K562 (cell line): ENCODE results near the gene RPUSD1. TPM values are rescaled to one million over a fixed set of nuclear protein-coding genes. Genes with fewer than 3 reads are reported as not detected.

Experiments
- ATAC-seq: fragments of 200-7000 bp; cut with Tn5 transposase; 3 replicates; pipeline ENCODE4 v1.9.1; 2020; ENCODE audit warnings: moderate library complexity
- BruUV-seq: library from RNA; stranded (reverse); fragments of 400-500 nt; replicated peaks from 2 replicates; lab custom pipeline; 2021; lab: Mats Ljungman, UMichigan
- CTCF ChIA-PET: fragments of 300-600 bp; formaldehyde crosslinking; extraction: SDS; loops from one replicate; lab custom pipeline; 2021; ENCODE audit warnings: low intra/inter-chr PET ratio; lab: Yijun Ruan, JAX
- POLR2A ChIA-PET: fragments of 300-600, 350-650 bp; sonication (Branson Sonifier 250); formaldehyde crosslinking; extraction: SDS; loops from one replicate; lab custom pipeline; 2021; ENCODE audit warnings: antibody characterized with exemption, inconsistent platforms; lab: Yijun Ruan, JAX
- DNase-seq, 4 experiments: peaks; one replicate each; pipeline versions ENCODE4 v3.0.0 to v3.0.0-alpha.2; 2011 to 2018; ENCODE audit warnings: low spot score in 3 of 4, mixed read lengths in 3 of 4; ENCODE audit errors: extremely low read depth in 1 of 4
- FAIRE-seq: peaks from 2 replicates; lab custom pipeline; 2011; peaks lifted over from hg19 to GRCh38; lab: Jason Lieb, UNC
- H2AFZ ChIP-seq: 2 replicates; pipeline ENCODE4 v1.6.0; 2011; ENCODE audit warnings: low read depth, low read length, control low read depth, inconsistent platforms
- H3K27ac ChIP-seq: fragments of 200-600 bp; 3 replicates; pipeline ENCODE4 v1.8.0; 2011; ENCODE audit warnings: low read depth, mild to moderate bottlenecking, control low read depth, inconsistent platforms, low read length, moderate library complexity, mixed read lengths; ENCODE audit errors: extremely low read depth
- H3K27me3 ChIP-seq, 2 experiments: fragments of 300-600 bp in 1 of 2; 2 replicates in 1 of 2; 3 replicates in 1 of 2; pipeline versions ENCODE4 v1.6.0 to v1.8.0; 2011; ENCODE audit warnings: inconsistent platforms in 2 of 2, low read length in 2 of 2, mild to moderate bottlenecking in 1 of 2, mixed read lengths in 1 of 2, moderate library complexity in 1 of 2; ENCODE audit not compliant: control insufficient read depth in 2 of 2, insufficient read depth in 2 of 2
- H3K36me3 ChIP-seq: fragments of 300-600 bp; 3 replicates; pipeline ENCODE4 v1.8.0; 2011; ENCODE audit warnings: mild to moderate bottlenecking, low read length, inconsistent platforms; ENCODE audit not compliant: control insufficient read depth, insufficient read depth
- H3K4me1 ChIP-seq, 2 experiments: fragments of 200-600 bp in 1 of 2; replicated peaks in 1 of 2; 2 replicates in 1 of 2; 3 replicates in 1 of 2; pipeline versions ENCODE4 v1.5.1 to v1.8.0; 2011; ENCODE audit warnings: inconsistent platforms in 2 of 2, low read length in 2 of 2, mild to moderate bottlenecking in 1 of 2, mixed read lengths in 1 of 2, moderate library complexity in 1 of 2; ENCODE audit not compliant: control insufficient read depth in 2 of 2, insufficient read depth in 2 of 2
- H3K4me2 ChIP-seq: 2 replicates; pipeline ENCODE4 v1.6.1; 2011; ENCODE audit warnings: low read length, control low read depth, inconsistent platforms, mixed read lengths; ENCODE audit not compliant: insufficient read depth
- H3K4me3 ChIP-seq: fragments of 200-600 bp; sonication (generic), shearing (Covaris generic); 2 replicates; pipeline ENCODE4 v1.5.1; 2016; ENCODE audit warnings: control low read depth, inconsistent platforms
- H3K79me2 ChIP-seq: fragments of 200-600 bp; 3 replicates; pipeline ENCODE4 v1.8.0; 2011; ENCODE audit warnings: low read length, inconsistent platforms; ENCODE audit not compliant: control insufficient read depth, insufficient read depth
- H3K9ac ChIP-seq, 2 experiments: 2 replicates each; pipeline versions ENCODE4 v1.6.0 to v1.6.1; 2011; ENCODE audit warnings: low read depth in 2 of 2, low read length in 2 of 2, control low read depth in 1 of 2, inconsistent platforms in 1 of 2, mild to moderate bottlenecking in 1 of 2, mixed read lengths in 1 of 2; ENCODE audit not compliant: insufficient read depth in 1 of 2
- H3K9me1 ChIP-seq: one replicate; pipeline ENCODE4 v1.6.0; 2011; ENCODE audit warnings: inconsistent platforms, mild to moderate bottlenecking, low read length, moderate library complexity; ENCODE audit not compliant: control insufficient read depth, insufficient read depth
- H3K9me3 ChIP-seq: replicated peaks from 2 replicates; pipeline ENCODE4 v1.5.1; 2011; ENCODE audit warnings: low read depth, low read length, inconsistent platforms; ENCODE audit not compliant: control insufficient read depth, insufficient read depth
- H4K20me1 ChIP-seq: replicated peaks from 2 replicates; pipeline ENCODE4 v1.6.1; 2011; ENCODE audit warnings: low read length, inconsistent platforms, mixed read lengths; ENCODE audit not compliant: control insufficient read depth, insufficient read depth
- POLR2G ChIP-seq: fragments of 200-400 bp; formaldehyde crosslinking; IDR thresholded peaks from 2 replicates; pipeline ENCODE4 v1.6.1; 2017; ENCODE audit warnings: low read depth, mild to moderate bottlenecking, antibody characterized with exemption, low read length, moderate library complexity
- RBFOX2 ChIP-seq: fragments of 200-400 bp; formaldehyde crosslinking; IDR thresholded peaks from 2 replicates; pipeline ENCODE4 v1.6.1; 2017; ENCODE audit warnings: low read depth, mild to moderate bottlenecking, low read length, moderate library complexity
- ZSCAN32 ChIP-seq: fragments of 450-650 bp; formaldehyde crosslinking; IDR thresholded peaks from 2 replicates; pipeline ENCODE4 v1.4.0; 2020; ENCODE audit warnings: mild to moderate bottlenecking, moderate library complexity
- WGBS: fragments of 100-300 bp; shearing (Covaris generic); methylation state at CpG from one replicate; pipeline ENCODE4 v1.1.6; 2016; ENCODE audit warnings: low coverage, mixed read lengths; ENCODE audit not compliant: insufficient coverage; ENCODE audit errors: missing lambda C conversion rate; 5-methylcytosine and 5-hydroxymethylcytosine counted together
- in situ Hi-C: fragments of 300-500 bp; cut with MboI; formaldehyde crosslinking; loops from 4 replicates; pipeline ENCODE4 v1.15.0; 2018; ENCODE audit warnings: inconsistent platforms, mixed read lengths
- intact Hi-C: fragments of 100-400 bp; cut with micrococcal nuclease; formaldehyde crosslinking; loops from 2 replicates; pipeline ENCODE4 v1.14.2; 2022
- polyA plus RNA-seq, 8 experiments: library from polyadenylated mRNA; depleted of rRNA in 4 of 8; stranded (reverse) in 5 of 8; unstranded in 3 of 8; fragments of >200 nt; fragmentation: Nextera tagmentation in 2 of 8; fragmentation: Illumina TruSeq in 1 of 8; extraction: Ambion mirVana in 2 of 8; extraction: Trizol in 1 of 8; gene quantifications; 2 replicates each; pipeline versions ENCODE4 v1.2.1 to v1.2.3, GENCODE V29; 2011 to 2014; ENCODE audit warnings: inconsistent platforms in 1 of 8, missing spikeins in 1 of 8
- total RNA-seq, 7 experiments: library from RNA; depleted of rRNA in 6 of 7; stranded (reverse); fragments of >200 nt in 6 of 7; fragmentation: Illumina TruSeq in 2 of 7; extraction: Trizol in 2 of 7; gene quantifications; 2 replicates each; pipeline versions ENCODE4 v1.2.1 to v1.2.3, GENCODE V29; 2011 to 2021; ENCODE audit warnings: low replicate concordance in 1 of 7

The RPUSD1 gene
- total and polyA plus RNA-seq, 9 of the 15 experiments (the other 6 are each of a cell fraction or from before 2014, with no cell fraction given): 0.45 to 56.6 (median 12.0) TPM

- H3K4me2 ChIP-seq: no peak overlapping the region
- peak; percentile 39; the same call in 1 of the 2 replicates for TF ChIP-seq RBFOX2
- no peak for TF ChIP-seq ZSCAN32 (CRISPR knock-in tag)
- peak; percentile 70 for TF ChIP-seq POLR2G
- TF ChIP-seq, all 486 proteins: peak for 2
- Histone ChIP-seq H3K4me1 (peaks cover 4 to 78% of the 10 kb centered on the region in 2 experiments; a peak in 4 of 5 replicates), H3K9me1 (no peaks in the 10 kb centered on the region), H3K4me3 (no peak overlapping the region), H3K27ac (no peak overlapping the region), H2AFZ (no peak overlapping the region), H3K36me3 (no peaks in the 10 kb centered on the region), H3K79me2 (peaks cover 6% of the 10 kb centered on the region; the same call in 2 of the 3 replicates), H3K27me3 (peaks cover 0 to 3% of the 10 kb centered on the region in 2 experiments; a peak in 1 of 5 replicates), H3K9me3 (no peaks in the 10 kb centered on the region), H3K9ac (peak overlapping the region in 1 of 2 experiments; percentile 6; a peak in 1 of 4 replicates), H4K20me1 (peaks cover 7% of the 10 kb centered on the region)
- DNase-seq (no peak), FAIRE-seq (no peak), ATAC-seq (no peak)
- intact Hi-C loops (loop anchor here (5.0 kb wide), 1 partner anchor 93 kb away; no protein-coding TSS in a partner anchor), in situ Hi-C loops (no loop called here)
- no TSS peak for BruUV-seq
- ChIA-PET POLR2A (interaction anchor here (0.7 to 1.4 kb wide), 3 partner anchors 17 to 768 kb away, joined by 3 read pairs; partner anchors contain the start of genes ANTKMT, CHTF18 and RPUSD1), CTCF (no interaction called here)
- 74% methylated on average over 16 of the region's 17 CpGs for WGBS
Observed at GRCh38 chr16:805474-805873, 17.3 kb upstream of the RPUSD1 start.
